GM23248 (cell line): ENCODE results near the gene CMTM6. TPM values are rescaled to one million over a fixed set of nuclear protein-coding genes. Genes with fewer than 3 reads are reported as not detected.

ENCODE experiments used
- DNase-seq: peaks from one replicate; pipeline ENCODE4 v3.0.0-alpha.2; 2015
- H2AFZ ChIP-seq: fragments of 200-600 bp; sonication (generic); 2 replicates; pipeline ENCODE4 v1.6.1; 2016; ENCODE audit warnings: antibody characterized with exemption
- H3F3A ChIP-seq: fragments of 200-600 bp; sonication (generic); 2 replicates; pipeline ENCODE4 v1.6.1; 2016; ENCODE audit warnings: mild to moderate bottlenecking, antibody characterized with exemption, mixed run types; ENCODE audit not compliant: insufficient read depth
- H3K27ac ChIP-seq: fragments of 200-600 bp; sonication (generic); 2 replicates; pipeline ENCODE4 v1.5.1; 2016; ENCODE audit warnings: mild to moderate bottlenecking
- H3K27me3 ChIP-seq: fragments of 200-600 bp; sonication (generic); replicated peaks from 2 replicates; pipeline ENCODE4 v1.6.1; 2016; ENCODE audit warnings: mild to moderate bottlenecking; ENCODE audit not compliant: insufficient read depth
- H3K36me3 ChIP-seq: fragments of 200-600 bp; sonication (generic); 2 replicates; pipeline ENCODE4 v1.6.1; 2016; ENCODE audit warnings: low read depth, mild to moderate bottlenecking
- H3K4me1 ChIP-seq: fragments of 200-600 bp; sonication (generic); 2 replicates; pipeline ENCODE4 v1.6.1; 2016; ENCODE audit warnings: mild to moderate bottlenecking; ENCODE audit not compliant: insufficient read depth
- H3K4me2 ChIP-seq: fragments of 200-600 bp; sonication (generic); one replicate; pipeline ENCODE4 v1.6.1; 2016; ENCODE audit warnings: mild to moderate bottlenecking; ENCODE audit not compliant: unreplicated experiment
- H3K4me3 ChIP-seq: fragments of 200-600 bp; sonication (generic); 2 replicates; pipeline ENCODE4 v1.5.1; 2016; ENCODE audit warnings: mild to moderate bottlenecking
- H3K79me2 ChIP-seq: fragments of 200-600 bp; sonication (generic); 2 replicates; pipeline ENCODE4 v1.6.1; 2016; ENCODE audit warnings: mild to moderate bottlenecking; ENCODE audit not compliant: insufficient read depth
- H3K9ac ChIP-seq: fragments of 200-600 bp; sonication (generic); 2 replicates; pipeline ENCODE4 v1.6.1; 2016; ENCODE audit warnings: mild to moderate bottlenecking
- H3K9me2 ChIP-seq: fragments of 200-600 bp; sonication (generic); 2 replicates; pipeline ENCODE4 v1.6.1; 2016; ENCODE audit warnings: mixed run types, mild to moderate bottlenecking, moderate library complexity; ENCODE audit not compliant: insufficient read depth
- H3K9me3 ChIP-seq: fragments of 200-600 bp; sonication (generic); one replicate; pipeline ENCODE4 v1.6.1; 2017; ENCODE audit warnings: low read depth
- H4K20me1 ChIP-seq: fragments of 200-600 bp; sonication (generic); 2 replicates; pipeline ENCODE4 v1.6.0; 2016; ENCODE audit not compliant: insufficient read depth
- EZH2 ChIP-seq: fragments of 200-600 bp; sonication (generic); IDR thresholded peaks from 2 replicates; pipeline ENCODE4 v1.6.1; 2018; ENCODE audit warnings: antibody characterized with exemption, mild to moderate bottlenecking; ENCODE audit not compliant: insufficient read depth, poor library complexity, severe bottlenecking
- EZH2phosphoT487 ChIP-seq: fragments of 200-600 bp; sonication (generic); IDR thresholded peaks from 2 replicates; pipeline ENCODE4 v1.6.1; 2018; ENCODE audit warnings: antibody characterized with exemption, moderate library complexity, mild to moderate bottlenecking, low read depth; ENCODE audit not compliant: insufficient read depth
- WGBS, 2 experiments: methylation state at CpG; one replicate each; pipeline ENCODE4 v1.1.6; 2015 to 2017; ENCODE audit warnings: low lambda C conversion rate in 2 of 2, low coverage in 1 of 2; ENCODE audit errors: missing lambda C conversion rate in 2 of 2; 5-methylcytosine and 5-hydroxymethylcytosine counted together
- in situ Hi-C: fragments of 300-500 bp; cut with MboI; formaldehyde crosslinking; loops from 2 replicates; pipeline ENCODE4 v1.15.0; 2020
- polyA plus RNA-seq: library from polyadenylated mRNA; unstranded; fragments of >200 nt; fragmentation: Nextera tagmentation; extraction: Ambion mirVana; gene quantifications from 2 replicates; pipeline ENCODE4 v1.2.1, GENCODE V29; 2016
- total RNA-seq: library from RNA; depleted of rRNA; stranded (reverse); fragments of >200 nt; shearing (Covaris generic); gene quantifications from 2 replicates; pipeline ENCODE4 v1.2.3, GENCODE V29; 2014

CMTM6 gene
- total and polyA plus RNA-seq, 2 experiments from 2014 or later, result 78.6 to 104 TPM

GRCh38 chr3:32545305-32545704, 42.7 kb upstream of the CMTM6 start:
- H3F3A ChIP-seq, result no peaks in the 10 kb centered on the region
- no peak for DNase-seq
- no peak overlapping the region for H3K9ac ChIP-seq
- no peaks in the 10 kb centered on the region for H3K9me3 ChIP-seq
- no peak overlapping the region for H2AFZ ChIP-seq
- no peak overlapping the region for H3K27ac ChIP-seq
- no peak for TF ChIP-seq EZH2phosphoT487
- TF ChIP-seq EZH2, result no peak
- no peaks in the 10 kb centered on the region for H3K27me3 ChIP-seq
- in situ Hi-C loops, result no loop called here
- peaks cover 93% of the 10 kb centered on the region for H3K79me2 ChIP-seq
- H3K9me2 ChIP-seq, result no peaks in the 10 kb centered on the region
- H3K4me1 ChIP-seq, result 0 out of 2 replicates have a peak, but pooled peaks cover 3% of the 10 kb centered on the region
- H4K20me1 ChIP-seq, result no peaks in the 10 kb centered on the region
- H3K36me3 ChIP-seq, result 0 out of 2 replicates have a peak, but pooled peaks cover under 1% of the 10 kb centered on the region
- H3K4me2 ChIP-seq, result no peak overlapping the region
- H3K4me3 ChIP-seq, result no peak overlapping the region

- no peak overlapping the region for H3K27ac ChIP-seq
- H3K9me2 ChIP-seq, result no peaks in the 10 kb centered on the region
- H4K20me1 ChIP-seq, result no peaks in the 10 kb centered on the region
- no peaks in the 10 kb centered on the region for H3K9me3 ChIP-seq
- in situ Hi-C loops, result no loop called here
- H3K27me3 ChIP-seq, result no peaks in the 10 kb centered on the region
- 0 out of 2 replicates have a peak, but pooled peaks cover 3% of the 10 kb centered on the region for H3K36me3 ChIP-seq
- TF ChIP-seq EZH2, result no peak
- no peak for TF ChIP-seq EZH2phosphoT487
- H3K4me3 ChIP-seq, result no peak overlapping the region
- 93 to 95% methylated on average over 2 of the region's 2 CpGs for WGBS, 2 experiments
- 0 out of 2 replicates have a peak, but pooled peaks cover 3% of the 10 kb centered on the region for H3K4me1 ChIP-seq
- peak; percentile 17 for DNase-seq
- no peak overlapping the region for H3K4me2 ChIP-seq
- no peak overlapping the region for H3K9ac ChIP-seq
- H3K79me2 ChIP-seq, result peaks cover 88% of the 10 kb centered on the region
- no peak overlapping the region for H2AFZ ChIP-seq
- H3F3A ChIP-seq, result no peaks in the 10 kb centered on the region
Measured at GRCh38 chr3:32544894-32545293, 42.2 kb upstream of the CMTM6 start.

DNA sequence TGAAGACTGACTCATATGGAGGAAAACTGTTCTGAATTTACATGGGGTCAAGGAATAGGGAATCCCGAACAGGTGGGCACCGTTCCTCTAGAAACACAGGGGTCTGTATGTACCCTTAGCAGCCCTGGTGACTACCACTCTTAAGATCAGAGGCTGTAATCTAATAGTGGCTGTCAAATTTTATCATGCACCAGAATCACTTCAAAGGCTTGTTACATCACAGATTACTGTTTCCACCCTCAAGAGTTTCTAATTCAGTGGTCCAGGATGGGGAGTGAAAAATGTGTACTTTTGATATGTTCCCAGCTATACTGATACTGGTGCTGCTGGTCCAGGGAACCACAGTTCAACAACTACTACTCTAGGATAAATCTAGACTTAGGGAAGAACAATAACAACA, 40.2 kb upstream of the CMTM6 start:
- Histone ChIP-seq H3K4me1 (0 out of 2 replicates have a peak, but pooled peaks cover 3% of the 10 kb centered on the region), H2AFZ (no peak overlapping the region), H3K9me3 (no peaks in the 10 kb centered on the region), H3K27ac (no peak overlapping the region), H3K4me2 (no peak overlapping the region), H3K27me3 (no peaks in the 10 kb centered on the region), H3K79me2 (peaks cover 76% of the 10 kb centered on the region), H3K4me3 (no peak overlapping the region), H3K9ac (no peak overlapping the region), H4K20me1 (no peaks in the 10 kb centered on the region), H3K9me2 (no peaks in the 10 kb centered on the region), H3F3A (no peaks in the 10 kb centered on the region), H3K36me3 (0 out of 2 replicates have a peak, but pooled peaks cover 3% of the 10 kb centered on the region)
- 100% methylated on average over 2 of the region's 2 CpGs for WGBS, 2 experiments
- no peak for DNase-seq
- TF ChIP-seq EZH2, result no peak
- no peak for TF ChIP-seq EZH2phosphoT487
- in situ Hi-C loops, result no loop called here

- H3K9me2 ChIP-seq, result no peaks in the 10 kb centered on the region
- H3F3A ChIP-seq, result no peaks in the 10 kb centered on the region
- H3K4me1 ChIP-seq, result 0 out of 2 replicates have a peak, but pooled peaks cover 3% of the 10 kb centered on the region
- in situ Hi-C loops, result no loop called here
- no peak overlapping the region for H3K27ac ChIP-seq
- H4K20me1 ChIP-seq, result no peaks in the 10 kb centered on the region
- 0 out of 2 replicates have a peak, but pooled peaks cover 3% of the 10 kb centered on the region for H3K36me3 ChIP-seq
- no peak overlapping the region for H2AFZ ChIP-seq
- no peak for TF ChIP-seq EZH2phosphoT487
- no peak for TF ChIP-seq EZH2
- H3K4me3 ChIP-seq, result no peak overlapping the region
- 93 to 98% methylated on average over 4 of the region's 4 CpGs for WGBS, 2 experiments
- H3K27me3 ChIP-seq, result no peaks in the 10 kb centered on the region
- H3K9me3 ChIP-seq, result no peaks in the 10 kb centered on the region
- H3K4me2 ChIP-seq, result no peak overlapping the region
- no peak for DNase-seq
- H3K9ac ChIP-seq, result no peak overlapping the region
- peaks cover 57% of the 10 kb centered on the region for H3K79me2 ChIP-seq
Measured at GRCh38 chr3:32540899-32541298, 38.2 kb upstream of the CMTM6 start.

DNA sequence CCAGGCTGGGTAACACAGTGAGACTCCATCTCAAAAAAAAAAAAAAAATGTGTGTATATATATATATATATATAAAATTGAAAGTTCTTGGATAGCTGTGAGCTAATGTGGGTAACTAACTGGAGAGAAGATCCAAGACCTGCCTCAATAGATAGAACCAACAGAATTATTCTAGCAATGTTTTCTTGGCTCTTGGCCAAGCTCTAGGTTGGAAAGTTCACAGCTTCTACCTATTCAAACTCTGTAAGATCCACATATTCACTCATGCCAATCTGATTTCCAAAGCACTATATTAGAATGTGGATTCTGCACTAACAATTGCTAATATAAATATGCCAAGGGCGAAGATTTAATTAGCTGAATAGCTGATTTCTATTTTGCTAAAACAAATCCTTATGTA, 29.8 kb upstream of the CMTM6 start:
- H3K27me3 ChIP-seq, result no peaks in the 10 kb centered on the region
- in situ Hi-C loops, result no loop called here
- H3K4me3 ChIP-seq, result no peak overlapping the region
- WGBS, 2 experiments, result 98 to 100% methylated on average over 1 of the region's 1 CpG
- no peaks in the 10 kb centered on the region for H4K20me1 ChIP-seq
- no peaks in the 10 kb centered on the region for H3K9me2 ChIP-seq
- no peak for DNase-seq
- TF ChIP-seq EZH2, result no peak
- TF ChIP-seq EZH2phosphoT487, result no peak
- H3K9ac ChIP-seq, result no peak overlapping the region
- H3K9me3 ChIP-seq, result no peaks in the 10 kb centered on the region
- no peak overlapping the region for H3K27ac ChIP-seq
- H3F3A ChIP-seq, result no peaks in the 10 kb centered on the region
- H3K79me2 ChIP-seq, result peaks cover 6% of the 10 kb centered on the region; the same call in 1 of the 2 replicates
- H2AFZ ChIP-seq, result no peak overlapping the region
- peaks cover 23% of the 10 kb centered on the region; the same call in 1 of the 2 replicates for H3K36me3 ChIP-seq
- no peak overlapping the region for H3K4me2 ChIP-seq
- H3K4me1 ChIP-seq, result peaks cover 13% of the 10 kb centered on the region
